WTC11 (cell line): ENCODE data around the gene SCNN1A. TPM values are rescaled to one million over a fixed set of nuclear protein-coding genes. Genes with fewer than 3 reads are reported as not detected.

Experiments used
- ATAC-seq: fragments of 200-7000 bp; cut with Tn5 transposase; 2 replicates; pipeline ENCODE4 v1.10.0; 2021; ENCODE audit warnings: mild to moderate bottlenecking, moderate library complexity
- CTCF ChIA-PET: fragments of 300-600 bp; sonication (Branson Sonifier 250); formaldehyde crosslinking; loops from one replicate; lab custom pipeline; 2021; ENCODE audit warnings: antibody characterized with exemption; lab: Charles Lee
- POLR2A ChIA-PET: fragments of 350-600 bp; sonication (Branson Sonifier 250); formaldehyde crosslinking; loops from one replicate; lab custom pipeline; 2021; ENCODE audit warnings: antibody characterized with exemption; lab: Charles Lee
- DNase-seq: peaks from one replicate; pipeline ENCODE4 v3.0.0; 2021; ENCODE audit warnings: low spot score
- H3K27ac Mint-ChIP-seq: 2 replicates; pipeline ENCODE4 v1.8.0; 2021; ENCODE audit warnings: mixed read lengths
- H3K27me3 Mint-ChIP-seq: 2 replicates; pipeline ENCODE4 v1.8.0; 2021; ENCODE audit warnings: low read depth, mild to moderate bottlenecking, moderate library complexity, mixed read lengths
- H3K36me3 Mint-ChIP-seq: 2 replicates; pipeline ENCODE4 v1.8.0; 2021; ENCODE audit warnings: mixed read lengths
- H3K4me1 Mint-ChIP-seq: 2 replicates; pipeline ENCODE4 v1.8.0; 2022; ENCODE audit warnings: mixed read lengths
- H3K4me3 Mint-ChIP-seq: 2 replicates; pipeline ENCODE4 v1.8.0; 2021; ENCODE audit warnings: mild to moderate bottlenecking, moderate library complexity, mixed read lengths
- H3K9me3 Mint-ChIP-seq: 2 replicates; pipeline ENCODE4 v1.8.0; 2021; ENCODE audit warnings: mixed read lengths
- AFF4 ChIP-seq: sonication (generic); formaldehyde crosslinking; IDR thresholded peaks from 2 replicates; pipeline ENCODE4 v1.8.1; 2023; ENCODE audit warnings: mild to moderate bottlenecking, missing genetic modification reagents, borderline replicate concordance
- CBFB ChIP-seq: sonication (generic); formaldehyde crosslinking; IDR thresholded peaks from 2 replicates; pipeline ENCODE4 v1.8.1; 2022; ENCODE audit warnings: mild to moderate bottlenecking, low read depth, missing genetic modification reagents
- CREM ChIP-seq: sonication (generic); formaldehyde crosslinking; IDR thresholded peaks from 2 replicates; pipeline ENCODE4 v1.8.1; 2022; ENCODE audit warnings: mild to moderate bottlenecking, missing genetic modification reagents, moderate library complexity
- ELF4 ChIP-seq: sonication (generic); formaldehyde crosslinking; IDR thresholded peaks from 2 replicates; pipeline ENCODE4 v1.8.1; 2022; ENCODE audit warnings: low read depth, mild to moderate bottlenecking, moderate library complexity, missing genetic modification reagents
- HMGA2 ChIP-seq: fragments of 250-450 bp; sonication (Bioruptor Pico); IDR thresholded peaks from 2 replicates; pipeline ENCODE4 v1.4.0; 2021; ENCODE audit warnings: mild to moderate bottlenecking, moderate library complexity
- NR1H2 ChIP-seq: sonication (generic); formaldehyde crosslinking; IDR thresholded peaks from 2 replicates; pipeline ENCODE4 v1.9.0; 2021; ENCODE audit warnings: mild to moderate bottlenecking, moderate library complexity, missing genetic modification reagents
- ZBTB43 ChIP-seq: sonication (generic); formaldehyde crosslinking; IDR thresholded peaks from 2 replicates; pipeline ENCODE4 v1.8.1; 2023; ENCODE audit warnings: mild to moderate bottlenecking, missing genetic modification reagents
- total RNA-seq: library from RNA; stranded (reverse); gene quantifications from 3 replicates; pipeline ENCODE4 v1.2.3, GENCODE V29; 2021
- TF ChIP-seq, protein P1 (sequence below): sonication (generic); formaldehyde crosslinking; conservative IDR thresholded peaks from 2 replicates; pipeline ENCODE4 v1.8.1; 2023; ENCODE audit warnings: mild to moderate bottlenecking, low read depth, missing genetic modification reagents, moderate library complexity
- TF ChIP-seq, protein P2 (sequence below): fragments of 250-450 bp; sonication (Bioruptor Pico); IDR thresholded peaks from 2 replicates; pipeline ENCODE4 v1.9.0; 2021; ENCODE audit warnings: mild to moderate bottlenecking
- TF ChIP-seq, protein P3 (sequence below): sonication (generic); formaldehyde crosslinking; IDR thresholded peaks from 2 replicates; pipeline ENCODE4 v1.8.1; 2022; ENCODE audit warnings: low read depth, mild to moderate bottlenecking, moderate library complexity, missing genetic modification reagents, borderline replicate concordance
- TF ChIP-seq, protein P4 (sequence below): sonication (generic); formaldehyde crosslinking; IDR thresholded peaks from 2 replicates; pipeline ENCODE4 v1.8.1; 2022; ENCODE audit warnings: missing genetic modification reagents, borderline replicate concordance
- TF ChIP-seq, protein P5 (sequence below): sonication (generic); formaldehyde crosslinking; conservative IDR thresholded peaks from 2 replicates; pipeline ENCODE4 v1.8.1; 2022; ENCODE audit warnings: mild to moderate bottlenecking, missing genetic modification reagents
- TF ChIP-seq, protein P6 (sequence below): sonication (generic); formaldehyde crosslinking; IDR thresholded peaks from 2 replicates; pipeline ENCODE4 v1.8.1; 2023; ENCODE audit warnings: mild to moderate bottlenecking, missing genetic modification reagents

Gene SCNN1A
- total RNA-seq, 1 experiment from 2014 or later: 100 TPM

DNA sequence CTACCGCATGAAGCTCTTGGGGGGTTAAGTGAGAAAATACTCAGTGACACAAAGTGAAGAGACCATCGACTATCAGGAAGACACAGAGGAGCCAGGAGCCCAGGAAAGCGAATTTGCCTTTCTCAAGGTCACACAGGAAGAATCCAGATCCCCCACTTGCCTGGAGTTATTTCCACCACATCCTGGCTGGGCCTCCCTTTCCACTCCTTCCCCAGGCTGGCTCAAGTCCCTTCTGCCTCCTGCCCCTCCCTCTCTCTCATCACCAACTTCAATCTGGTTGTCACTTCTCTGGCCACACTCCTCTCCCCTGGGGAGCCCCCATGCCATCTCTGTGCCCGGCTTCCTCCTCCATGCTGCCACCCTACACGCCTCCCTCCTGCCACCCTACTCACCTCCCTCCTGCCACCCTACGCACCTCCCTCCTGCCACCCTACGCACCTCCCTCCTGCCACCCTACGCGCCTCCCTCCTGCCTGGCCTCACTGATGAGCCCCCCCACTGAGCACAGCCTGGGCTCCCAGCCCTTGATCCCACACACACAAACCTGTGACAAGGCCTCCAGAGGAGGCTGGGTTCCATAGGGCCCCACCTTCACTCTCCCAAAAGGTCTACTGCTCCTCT lies 6.3 kb downstream of the SCNN1A start:
- TF ChIP-seq, protein P1, sequence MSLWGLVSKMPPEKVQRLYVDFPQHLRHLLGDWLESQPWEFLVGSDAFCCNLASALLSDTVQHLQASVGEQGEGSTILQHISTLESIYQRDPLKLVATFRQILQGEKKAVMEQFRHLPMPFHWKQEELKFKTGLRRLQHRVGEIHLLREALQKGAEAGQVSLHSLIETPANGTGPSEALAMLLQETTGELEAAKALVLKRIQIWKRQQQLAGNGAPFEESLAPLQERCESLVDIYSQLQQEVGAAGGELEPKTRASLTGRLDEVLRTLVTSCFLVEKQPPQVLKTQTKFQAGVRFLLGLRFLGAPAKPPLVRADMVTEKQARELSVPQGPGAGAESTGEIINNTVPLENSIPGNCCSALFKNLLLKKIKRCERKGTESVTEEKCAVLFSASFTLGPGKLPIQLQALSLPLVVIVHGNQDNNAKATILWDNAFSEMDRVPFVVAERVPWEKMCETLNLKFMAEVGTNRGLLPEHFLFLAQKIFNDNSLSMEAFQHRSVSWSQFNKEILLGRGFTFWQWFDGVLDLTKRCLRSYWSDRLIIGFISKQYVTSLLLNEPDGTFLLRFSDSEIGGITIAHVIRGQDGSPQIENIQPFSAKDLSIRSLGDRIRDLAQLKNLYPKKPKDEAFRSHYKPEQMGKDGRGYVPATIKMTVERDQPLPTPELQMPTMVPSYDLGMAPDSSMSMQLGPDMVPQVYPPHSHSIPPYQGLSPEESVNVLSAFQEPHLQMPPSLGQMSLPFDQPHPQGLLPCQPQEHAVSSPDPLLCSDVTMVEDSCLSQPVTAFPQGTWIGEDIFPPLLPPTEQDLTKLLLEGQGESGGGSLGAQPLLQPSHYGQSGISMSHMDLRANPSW (CRISPR knock-in tag): no peak
- TF ChIP-seq ELF4 (CRISPR knock-in tag) (no peak), CREM (CRISPR knock-in tag) (no peak), CBFB (no peak), NR1H2 (CRISPR knock-in tag) (no peak), AFF4 (CRISPR knock-in tag) (no peak), HMGA2 (CRISPR knock-in tag) (no peak), ZBTB43 (no peak)
- TF ChIP-seq, protein P2, sequence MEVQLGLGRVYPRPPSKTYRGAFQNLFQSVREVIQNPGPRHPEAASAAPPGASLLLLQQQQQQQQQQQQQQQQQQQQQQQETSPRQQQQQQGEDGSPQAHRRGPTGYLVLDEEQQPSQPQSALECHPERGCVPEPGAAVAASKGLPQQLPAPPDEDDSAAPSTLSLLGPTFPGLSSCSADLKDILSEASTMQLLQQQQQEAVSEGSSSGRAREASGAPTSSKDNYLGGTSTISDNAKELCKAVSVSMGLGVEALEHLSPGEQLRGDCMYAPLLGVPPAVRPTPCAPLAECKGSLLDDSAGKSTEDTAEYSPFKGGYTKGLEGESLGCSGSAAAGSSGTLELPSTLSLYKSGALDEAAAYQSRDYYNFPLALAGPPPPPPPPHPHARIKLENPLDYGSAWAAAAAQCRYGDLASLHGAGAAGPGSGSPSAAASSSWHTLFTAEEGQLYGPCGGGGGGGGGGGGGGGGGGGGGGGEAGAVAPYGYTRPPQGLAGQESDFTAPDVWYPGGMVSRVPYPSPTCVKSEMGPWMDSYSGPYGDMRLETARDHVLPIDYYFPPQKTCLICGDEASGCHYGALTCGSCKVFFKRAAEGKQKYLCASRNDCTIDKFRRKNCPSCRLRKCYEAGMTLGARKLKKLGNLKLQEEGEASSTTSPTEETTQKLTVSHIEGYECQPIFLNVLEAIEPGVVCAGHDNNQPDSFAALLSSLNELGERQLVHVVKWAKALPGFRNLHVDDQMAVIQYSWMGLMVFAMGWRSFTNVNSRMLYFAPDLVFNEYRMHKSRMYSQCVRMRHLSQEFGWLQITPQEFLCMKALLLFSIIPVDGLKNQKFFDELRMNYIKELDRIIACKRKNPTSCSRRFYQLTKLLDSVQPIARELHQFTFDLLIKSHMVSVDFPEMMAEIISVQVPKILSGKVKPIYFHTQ (CRISPR knock-in tag): no peak
- TF ChIP-seq, protein P3, sequence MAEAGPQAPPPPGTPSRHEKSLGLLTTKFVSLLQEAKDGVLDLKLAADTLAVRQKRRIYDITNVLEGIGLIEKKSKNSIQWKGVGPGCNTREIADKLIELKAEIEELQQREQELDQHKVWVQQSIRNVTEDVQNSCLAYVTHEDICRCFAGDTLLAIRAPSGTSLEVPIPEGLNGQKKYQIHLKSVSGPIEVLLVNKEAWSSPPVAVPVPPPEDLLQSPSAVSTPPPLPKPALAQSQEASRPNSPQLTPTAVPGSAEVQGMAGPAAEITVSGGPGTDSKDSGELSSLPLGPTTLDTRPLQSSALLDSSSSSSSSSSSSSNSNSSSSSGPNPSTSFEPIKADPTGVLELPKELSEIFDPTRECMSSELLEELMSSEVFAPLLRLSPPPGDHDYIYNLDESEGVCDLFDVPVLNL: no peak
- TF ChIP-seq, protein P4, sequence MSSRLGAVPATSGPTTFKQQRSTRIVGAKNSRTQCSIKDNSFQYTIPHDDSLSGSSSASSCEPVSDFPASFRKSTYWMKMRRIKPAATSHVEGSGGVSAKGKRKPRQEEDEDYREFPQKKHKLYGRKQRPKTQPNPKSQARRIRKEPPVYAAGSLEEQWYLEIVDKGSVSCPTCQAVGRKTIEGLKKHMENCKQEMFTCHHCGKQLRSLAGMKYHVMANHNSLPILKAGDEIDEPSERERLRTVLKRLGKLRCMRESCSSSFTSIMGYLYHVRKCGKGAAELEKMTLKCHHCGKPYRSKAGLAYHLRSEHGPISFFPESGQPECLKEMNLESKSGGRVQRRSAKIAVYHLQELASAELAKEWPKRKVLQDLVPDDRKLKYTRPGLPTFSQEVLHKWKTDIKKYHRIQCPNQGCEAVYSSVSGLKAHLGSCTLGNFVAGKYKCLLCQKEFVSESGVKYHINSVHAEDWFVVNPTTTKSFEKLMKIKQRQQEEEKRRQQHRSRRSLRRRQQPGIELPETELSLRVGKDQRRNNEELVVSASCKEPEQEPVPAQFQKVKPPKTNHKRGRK: no peak
- TF ChIP-seq, protein P5, sequence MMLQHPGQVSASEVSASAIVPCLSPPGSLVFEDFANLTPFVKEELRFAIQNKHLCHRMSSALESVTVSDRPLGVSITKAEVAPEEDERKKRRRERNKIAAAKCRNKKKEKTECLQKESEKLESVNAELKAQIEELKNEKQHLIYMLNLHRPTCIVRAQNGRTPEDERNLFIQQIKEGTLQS: no peak
- TF ChIP-seq, protein P6, sequence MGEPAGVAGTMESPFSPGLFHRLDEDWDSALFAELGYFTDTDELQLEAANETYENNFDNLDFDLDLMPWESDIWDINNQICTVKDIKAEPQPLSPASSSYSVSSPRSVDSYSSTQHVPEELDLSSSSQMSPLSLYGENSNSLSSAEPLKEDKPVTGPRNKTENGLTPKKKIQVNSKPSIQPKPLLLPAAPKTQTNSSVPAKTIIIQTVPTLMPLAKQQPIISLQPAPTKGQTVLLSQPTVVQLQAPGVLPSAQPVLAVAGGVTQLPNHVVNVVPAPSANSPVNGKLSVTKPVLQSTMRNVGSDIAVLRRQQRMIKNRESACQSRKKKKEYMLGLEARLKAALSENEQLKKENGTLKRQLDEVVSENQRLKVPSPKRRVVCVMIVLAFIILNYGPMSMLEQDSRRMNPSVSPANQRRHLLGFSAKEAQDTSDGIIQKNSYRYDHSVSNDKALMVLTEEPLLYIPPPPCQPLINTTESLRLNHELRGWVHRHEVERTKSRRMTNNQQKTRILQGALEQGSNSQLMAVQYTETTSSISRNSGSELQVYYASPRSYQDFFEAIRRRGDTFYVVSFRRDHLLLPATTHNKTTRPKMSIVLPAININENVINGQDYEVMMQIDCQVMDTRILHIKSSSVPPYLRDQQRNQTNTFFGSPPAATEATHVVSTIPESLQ: no peak
- peaks cover 29% of the 10 kb centered on the region for H3K36me3 Mint-ChIP-seq
- peaks cover 71% of the 10 kb centered on the region for H3K4me1 Mint-ChIP-seq
- ChIA-PET CTCF (interaction anchor here (1.4 kb wide), 1 partner anchor 13 kb away, joined by 7 read pairs; no protein-coding TSS in a partner anchor), POLR2A (no interaction called here)
- ATAC-seq (no peak), DNase-seq (no peak)
- H3K9me3 Mint-ChIP-seq: no peaks in the 10 kb centered on the region
- no peaks in the 10 kb centered on the region for H3K27me3 Mint-ChIP-seq
- no peak overlapping the region for H3K4me3 Mint-ChIP-seq
- peak overlapping the region; percentile 71 for H3K27ac Mint-ChIP-seq
